ENCODE data around the gene NPLOC4. TPM values are rescaled to one million over a fixed set of nuclear protein-coding genes. Genes with fewer than 3 reads are reported as not detected.
A peak's percentile ranks its signal among the peaks of the same experiment; 100 is the strongest.

The NPLOC4 gene
- total and polyA plus RNA-seq, 2 of the 13 experiments (the other 11 are each of a cell fraction or from before 2014, with no cell fraction given) = 57.0 to 97.0 TPM

DNA sequence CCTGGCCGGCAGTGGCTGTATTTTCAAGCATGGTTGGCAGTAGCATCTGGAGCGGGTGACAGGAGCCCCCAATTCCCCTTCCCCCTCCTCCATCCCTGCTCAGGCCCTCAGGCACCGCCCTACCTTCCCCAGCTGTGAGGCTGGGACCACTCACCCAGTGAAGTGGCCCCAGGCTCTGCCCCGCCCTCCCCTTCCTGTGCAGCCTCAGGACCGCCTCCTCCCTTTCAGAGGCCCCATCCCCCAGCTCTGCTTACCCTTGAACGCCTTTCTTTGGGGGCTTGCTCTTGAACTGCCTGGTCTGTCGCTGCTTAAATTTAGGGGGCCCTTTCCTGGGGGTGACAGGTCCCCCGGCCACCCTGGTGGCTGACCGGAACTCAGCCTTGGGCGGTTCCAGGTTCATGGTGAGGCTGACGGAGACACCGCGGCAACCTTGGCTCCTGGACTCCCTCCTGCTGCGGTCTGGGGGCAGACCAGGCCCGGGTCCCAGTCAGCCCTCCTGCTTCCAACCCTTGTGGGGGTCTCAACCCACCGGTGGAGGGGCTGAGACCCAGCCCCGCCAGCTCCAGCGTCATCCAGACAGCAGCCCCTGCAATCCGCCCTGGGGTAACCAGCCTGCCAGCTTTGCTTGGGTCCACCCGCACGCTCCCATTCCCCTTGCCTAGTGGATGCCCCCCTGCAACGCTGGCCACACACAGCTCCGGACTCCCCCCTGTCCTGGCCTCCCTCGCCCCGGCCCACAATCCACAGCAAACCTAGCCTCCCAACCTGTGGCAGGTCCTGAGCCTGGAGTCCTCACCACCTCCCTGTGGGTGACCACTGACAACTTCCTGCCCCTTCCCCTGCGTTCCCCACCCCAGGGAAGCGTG lies 16.2 kb upstream of the NPLOC4 start (continued):
- no peak for TF ChIP-seq GFI1 (CRISPR knock-in tag; IDR thresholded peaks at IDR 0.05; ENCODE audit: borderline replicate concordance)
- no peak for TF ChIP-seq ZNF777 (CRISPR knock-in tag; IDR thresholded peaks at IDR 0.05)
- no peak for TF ChIP-seq ARNT (IDR thresholded peaks at IDR 0.05)
- no peak for TF ChIP-seq NPAS2 (CRISPR knock-in tag; IDR thresholded peaks at IDR 0.05; ENCODE audit: borderline replicate concordance)
- TF ChIP-seq, protein P1, sequence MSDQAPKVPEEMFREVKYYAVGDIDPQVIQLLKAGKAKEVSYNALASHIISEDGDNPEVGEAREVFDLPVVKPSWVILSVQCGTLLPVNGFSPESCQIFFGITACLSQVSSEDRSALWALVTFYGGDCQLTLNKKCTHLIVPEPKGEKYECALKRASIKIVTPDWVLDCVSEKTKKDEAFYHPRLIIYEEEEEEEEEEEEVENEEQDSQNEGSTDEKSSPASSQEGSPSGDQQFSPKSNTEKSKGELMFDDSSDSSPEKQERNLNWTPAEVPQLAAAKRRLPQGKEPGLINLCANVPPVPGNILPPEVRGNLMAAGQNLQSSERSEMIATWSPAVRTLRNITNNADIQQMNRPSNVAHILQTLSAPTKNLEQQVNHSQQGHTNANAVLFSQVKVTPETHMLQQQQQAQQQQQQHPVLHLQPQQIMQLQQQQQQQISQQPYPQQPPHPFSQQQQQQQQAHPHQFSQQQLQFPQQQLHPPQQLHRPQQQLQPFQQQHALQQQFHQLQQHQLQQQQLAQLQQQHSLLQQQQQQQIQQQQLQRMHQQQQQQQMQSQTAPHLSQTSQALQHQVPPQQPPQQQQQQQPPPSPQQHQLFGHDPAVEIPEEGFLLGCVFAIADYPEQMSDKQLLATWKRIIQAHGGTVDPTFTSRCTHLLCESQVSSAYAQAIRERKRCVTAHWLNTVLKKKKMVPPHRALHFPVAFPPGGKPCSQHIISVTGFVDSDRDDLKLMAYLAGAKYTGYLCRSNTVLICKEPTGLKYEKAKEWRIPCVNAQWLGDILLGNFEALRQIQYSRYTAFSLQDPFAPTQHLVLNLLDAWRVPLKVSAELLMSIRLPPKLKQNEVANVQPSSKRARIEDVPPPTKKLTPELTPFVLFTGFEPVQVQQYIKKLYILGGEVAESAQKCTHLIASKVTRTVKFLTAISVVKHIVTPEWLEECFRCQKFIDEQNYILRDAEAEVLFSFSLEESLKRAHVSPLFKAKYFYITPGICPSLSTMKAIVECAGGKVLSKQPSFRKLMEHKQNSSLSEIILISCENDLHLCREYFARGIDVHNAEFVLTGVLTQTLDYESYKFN (CRISPR knock-in tag; conservative IDR thresholded peaks at IDR 0.05) = 0 out of 2 replicates have a peak, but pooled peaks have one; percentile 39
- TF ChIP-seq RBM39 (IDR thresholded peaks at IDR 0.05; ENCODE audit: low read depth, low read length, poor library complexity, severe bottlenecking) = peak; percentile 35
- 0 out of 2 replicates have a peak, but pooled peaks have one; percentile 35 for TF ChIP-seq ZNF616 (CRISPR knock-in tag; IDR thresholded peaks at IDR 0.05; ENCODE audit: low read depth)
- no peak for TF ChIP-seq ZFYVE20 (CRISPR knock-in tag; IDR thresholded peaks at IDR 0.05; ENCODE audit: borderline replicate concordance, low read depth)
- TF ChIP-seq SP5 (CRISPR knock-in tag; IDR thresholded peaks at IDR 0.05; ENCODE audit: borderline replicate concordance, low read depth) = peak; percentile 80
- 0 out of 2 replicates have a peak, but pooled peaks have one; percentile 44 for TF ChIP-seq KAT8 (CRISPR knock-in tag; IDR thresholded peaks at IDR 0.05)
- 0 out of 2 replicates have a peak, but pooled peaks have one; percentile 19 for TF ChIP-seq ZNF274 (CRISPR knock-in tag; IDR thresholded peaks at IDR 0.05)
- TF ChIP-seq, protein P2, sequence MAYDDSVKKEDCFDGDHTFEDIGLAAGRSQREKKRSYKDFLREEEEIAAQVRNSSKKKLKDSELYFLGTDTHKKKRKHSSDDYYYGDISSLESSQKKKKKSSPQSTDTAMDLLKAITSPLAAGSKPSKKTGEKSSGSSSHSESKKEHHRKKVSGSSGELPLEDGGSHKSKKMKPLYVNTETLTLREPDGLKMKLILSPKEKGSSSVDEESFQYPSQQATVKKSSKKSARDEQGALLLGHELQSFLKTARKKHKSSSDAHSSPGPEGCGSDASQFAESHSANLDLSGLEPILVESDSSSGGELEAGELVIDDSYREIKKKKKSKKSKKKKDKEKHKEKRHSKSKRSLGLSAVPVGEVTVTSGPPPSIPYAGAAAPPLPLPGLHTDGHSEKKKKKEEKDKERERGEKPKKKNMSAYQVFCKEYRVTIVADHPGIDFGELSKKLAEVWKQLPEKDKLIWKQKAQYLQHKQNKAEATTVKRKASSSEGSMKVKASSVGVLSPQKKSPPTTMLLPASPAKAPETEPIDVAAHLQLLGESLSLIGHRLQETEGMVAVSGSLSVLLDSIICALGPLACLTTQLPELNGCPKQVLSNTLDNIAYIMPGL (CRISPR knock-in tag; IDR thresholded peaks at IDR 0.05; ENCODE audit: borderline replicate concordance in 1 of 2, low read depth in 1 of 2) = 0 out of 4 replicates have a peak, but pooled peaks of 1 of the 2 experiments have one; percentile 27
- TF ChIP-seq, protein P3, sequence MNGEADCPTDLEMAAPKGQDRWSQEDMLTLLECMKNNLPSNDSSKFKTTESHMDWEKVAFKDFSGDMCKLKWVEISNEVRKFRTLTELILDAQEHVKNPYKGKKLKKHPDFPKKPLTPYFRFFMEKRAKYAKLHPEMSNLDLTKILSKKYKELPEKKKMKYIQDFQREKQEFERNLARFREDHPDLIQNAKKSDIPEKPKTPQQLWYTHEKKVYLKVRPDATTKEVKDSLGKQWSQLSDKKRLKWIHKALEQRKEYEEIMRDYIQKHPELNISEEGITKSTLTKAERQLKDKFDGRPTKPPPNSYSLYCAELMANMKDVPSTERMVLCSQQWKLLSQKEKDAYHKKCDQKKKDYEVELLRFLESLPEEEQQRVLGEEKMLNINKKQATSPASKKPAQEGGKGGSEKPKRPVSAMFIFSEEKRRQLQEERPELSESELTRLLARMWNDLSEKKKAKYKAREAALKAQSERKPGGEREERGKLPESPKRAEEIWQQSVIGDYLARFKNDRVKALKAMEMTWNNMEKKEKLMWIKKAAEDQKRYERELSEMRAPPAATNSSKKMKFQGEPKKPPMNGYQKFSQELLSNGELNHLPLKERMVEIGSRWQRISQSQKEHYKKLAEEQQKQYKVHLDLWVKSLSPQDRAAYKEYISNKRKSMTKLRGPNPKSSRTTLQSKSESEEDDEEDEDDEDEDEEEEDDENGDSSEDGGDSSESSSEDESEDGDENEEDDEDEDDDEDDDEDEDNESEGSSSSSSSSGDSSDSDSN (CRISPR knock-in tag; IDR thresholded peaks at IDR 0.05) = peak; percentile 20; the same call in 1 of the 2 replicates
- TF ChIP-seq RORA (CRISPR knock-in tag; IDR thresholded peaks at IDR 0.05) = no peak
- TF ChIP-seq, protein P4, sequence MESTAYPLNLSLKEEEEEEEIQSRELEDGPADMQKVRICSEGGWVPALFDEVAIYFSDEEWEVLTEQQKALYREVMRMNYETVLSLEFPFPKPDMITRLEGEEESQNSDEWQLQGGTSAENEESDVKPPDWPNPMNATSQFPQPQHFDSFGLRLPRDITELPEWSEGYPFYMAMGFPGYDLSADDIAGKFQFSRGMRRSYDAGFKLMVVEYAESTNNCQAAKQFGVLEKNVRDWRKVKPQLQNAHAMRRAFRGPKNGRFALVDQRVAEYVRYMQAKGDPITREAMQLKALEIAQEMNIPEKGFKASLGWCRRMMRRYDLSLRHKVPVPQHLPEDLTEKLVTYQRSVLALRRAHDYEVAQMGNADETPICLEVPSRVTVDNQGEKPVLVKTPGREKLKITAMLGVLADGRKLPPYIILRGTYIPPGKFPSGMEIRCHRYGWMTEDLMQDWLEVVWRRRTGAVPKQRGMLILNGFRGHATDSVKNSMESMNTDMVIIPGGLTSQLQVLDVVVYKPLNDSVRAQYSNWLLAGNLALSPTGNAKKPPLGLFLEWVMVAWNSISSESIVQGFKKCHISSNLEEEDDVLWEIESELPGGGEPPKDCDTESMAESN (CRISPR knock-in tag; conservative IDR thresholded peaks at IDR 0.05) = 0 out of 2 replicates have a peak, but pooled peaks have one; percentile 24
- TF ChIP-seq SNRNP70 (IDR thresholded peaks at IDR 0.05; ENCODE audit: low read depth, low read length) = no peak
- no peak for TF ChIP-seq ZBTB8A (CRISPR knock-in tag; IDR thresholded peaks at IDR 0.05; ENCODE audit: borderline replicate concordance, low read depth)

Measured in HepG2 (cell line).